Kasumi-1 (cell line): ENCODE results near the gene VTI1A.
"Not testable (repeated sequence)": the region's sequence is repeated elsewhere in the genome, so short reads cannot be mapped to it uniquely, and the experiment has no call there.

Experiments
- DNase-seq, 2 experiments: peaks; one replicate each; lab custom pipeline; 2025; lab: John Stamatoyannopoulos, UW

Gene VTI1A

GRCh38 chr10:112588225-112588990, 141.4 kb downstream of the VTI1A start:
- no peak for DNase-seq

GRCh38 chr10:112589081-112589480, 142.1 kb downstream of the VTI1A start:
- no peak for DNase-seq

GRCh38 chr10:112590786-112591185, 143.8 kb downstream of the VTI1A start:
- DNase-seq = not testable (repeated sequence)

GRCh38 chr10:112593023-112593422, 146.0 kb downstream of the VTI1A start:
- DNase-seq = no peak

- no peak for DNase-seq
Measured at GRCh38 chr10:112601214-112602090, 154.4 kb downstream of the VTI1A start.

GRCh38 chr10:112603062-112603461, 156.0 kb downstream of the VTI1A start:
- no peak for DNase-seq

GRCh38 chr10:112605063-112605462, 158.0 kb downstream of the VTI1A start:
- DNase-seq = peak; percentile 78 to 85

- DNase-seq = no peak
Measured at GRCh38 chr10:112607506-112607905, 160.5 kb downstream of the VTI1A start.

- DNase-seq = no peak
Measured at GRCh38 chr10:112613620-112614019, 166.6 kb downstream of the VTI1A start.

GRCh38 chr10:112614072-112614471, 167.1 kb downstream of the VTI1A start:
- no peak for DNase-seq

GRCh38 chr10:112614586-112614985, 167.6 kb downstream of the VTI1A start:
- no peak for DNase-seq

- DNase-seq = no peak
Measured at GRCh38 chr10:112615269-112615668, 168.3 kb downstream of the VTI1A start.

GRCh38 chr10:112616647-112617046, 169.6 kb downstream of the VTI1A start:
- no peak for DNase-seq

- DNase-seq = no peak
Measured at GRCh38 chr10:112618814-112619213, 171.8 kb downstream of the VTI1A start.

GRCh38 chr10:112619556-112619955, 172.5 kb downstream of the VTI1A start:
- DNase-seq = no peak

- no peak for DNase-seq
Measured at GRCh38 chr10:112622786-112623185, 175.8 kb downstream of the VTI1A start.

GRCh38 chr10:112624546-112625048, 177.6 kb downstream of the VTI1A start:
- DNase-seq = no peak

- DNase-seq = no peak
Measured at GRCh38 chr10:112628951-112629609, 182.1 kb downstream of the VTI1A start.

- DNase-seq = no peak
Measured at GRCh38 chr10:112631501-112632400, 184.7 kb downstream of the VTI1A start.

GRCh38 chr10:112634096-112634830, 187.2 kb downstream of the VTI1A start:
- no peak for DNase-seq

- no peak for DNase-seq
Measured at GRCh38 chr10:112637901-112638300, 190.9 kb downstream of the VTI1A start.
